Endothelial cell of umbilical vein (primary cell): ENCODE results near the gene PLA2G6. TPM values are rescaled to one million over a fixed set of nuclear protein-coding genes. Genes with fewer than 3 reads are reported as not detected.
"Not testable (repeated sequence)": the region's sequence is repeated elsewhere in the genome, so short reads cannot be mapped to it uniquely, and the experiment has no call there.

ENCODE experiments used
- BruUV-seq: library from RNA; stranded (reverse); fragments of 400-500 nt; replicated peaks from 2 replicates; lab custom pipeline; 2021; lab: Mats Ljungman, UMichigan
- CTCF ChIA-PET: fragments of 300-600, 350-600 bp; sonication (Branson Sonifier 250); formaldehyde crosslinking; loops from one replicate; lab custom pipeline; 2021; ENCODE audit warnings: antibody characterized with exemption, inconsistent platforms; lab: Charles Lee
- POLR2A ChIA-PET: fragments of 300-600, 350-600 bp; sonication (Branson Sonifier 250); formaldehyde crosslinking; loops from one replicate; lab custom pipeline; 2021; ENCODE audit warnings: antibody characterized with exemption, inconsistent platforms; lab: Charles Lee
- DNase-seq: peaks from one replicate; pipeline ENCODE4 v3.0.0-alpha.2; 2011; ENCODE audit warnings: low read depth, low spot score
- FAIRE-seq: peaks from 2 replicates; lab custom pipeline; 2011; peaks lifted over from hg19 to GRCh38; lab: Jason Lieb, UNC
- H2AFZ ChIP-seq: 2 replicates; pipeline ENCODE4 v1.6.0; 2012; ENCODE audit warnings: low read depth, low read length, control low read depth, inconsistent platforms
- H3K27ac ChIP-seq: 2 replicates; pipeline ENCODE4 v1.5.1; 2011; ENCODE audit warnings: low read depth, mild to moderate bottlenecking, control low read depth, low read length, moderate library complexity; ENCODE audit not compliant: insufficient read depth
- H3K27me3 ChIP-seq, 2 experiments: 2 replicates each; pipeline versions ENCODE4 v1.6.0 to v1.6.1; 2011; ENCODE audit warnings: low read length in 2 of 2, mixed read lengths in 1 of 2; ENCODE audit not compliant: control insufficient read depth in 2 of 2, insufficient read depth in 2 of 2
- H3K36me3 ChIP-seq, 2 experiments: 2 replicates in 1 of 2; 3 replicates in 1 of 2; pipeline ENCODE4 v1.5.1; 2011; ENCODE audit warnings: low read length in 2 of 2, mild to moderate bottlenecking in 1 of 2, moderate library complexity in 1 of 2; ENCODE audit not compliant: control insufficient read depth in 2 of 2, insufficient read depth in 2 of 2; ENCODE audit errors: extremely low read depth in 1 of 2
- H3K4me1 ChIP-seq: 3 replicates; pipeline ENCODE4 v1.5.1; 2011; ENCODE audit warnings: mild to moderate bottlenecking, low read length; ENCODE audit not compliant: control insufficient read depth, insufficient read depth; ENCODE audit errors: extremely low read depth
- H3K4me2 ChIP-seq: 2 replicates; pipeline ENCODE4 v1.6.1; 2011; ENCODE audit warnings: low read length, control low read depth, mixed read lengths; ENCODE audit not compliant: insufficient read depth
- H3K4me3 ChIP-seq, 3 experiments: fragments of 200-600 bp in 1 of 3; sonication (generic), shearing (Covaris generic) in 1 of 3; replicated peaks in 1 of 3; 2 replicates each; pipeline ENCODE4 v1.5.1; 2011 to 2016; ENCODE audit warnings: control low read depth in 3 of 3, low read length in 3 of 3, mild to moderate bottlenecking in 2 of 3, inconsistent platforms in 1 of 3, low read depth in 1 of 3, moderate library complexity in 1 of 3; ENCODE audit not compliant: insufficient read depth in 1 of 3
- H3K79me2 ChIP-seq: 2 replicates; pipeline ENCODE4 v1.6.0; 2012; ENCODE audit warnings: low read length, inconsistent platforms; ENCODE audit not compliant: control insufficient read depth, insufficient read depth
- H3K9ac ChIP-seq: replicated peaks from 2 replicates; pipeline ENCODE3; 2011; ENCODE audit warnings: low read length, control low read depth; ENCODE audit not compliant: insufficient read depth; ENCODE audit errors: extremely low read depth
- H3K9me1 ChIP-seq: replicated peaks from 3 replicates; pipeline ENCODE4 v1.6.0; 2011; ENCODE audit warnings: mild to moderate bottlenecking, low read length; ENCODE audit not compliant: control insufficient read depth, insufficient read depth; ENCODE audit errors: extremely low read depth
- H3K9me3 ChIP-seq: replicated peaks from 2 replicates; pipeline ENCODE4 v1.5.1; 2012; ENCODE audit warnings: low read length, inconsistent platforms; ENCODE audit not compliant: control insufficient read depth, insufficient read depth
- H4K20me1 ChIP-seq: replicated peaks from 2 replicates; pipeline ENCODE3; 2011; ENCODE audit warnings: mild to moderate bottlenecking, low read length; ENCODE audit not compliant: control insufficient read depth, insufficient read depth; ENCODE audit errors: extremely low read depth
- FOS ChIP-seq: IDR thresholded peaks from 2 replicates; pipeline ENCODE4 v1.6.1; 2011; ENCODE audit warnings: mild to moderate bottlenecking, low read length, moderate library complexity, borderline replicate concordance; ENCODE audit not compliant: insufficient read depth
- GATA2 ChIP-seq: IDR thresholded peaks from 2 replicates; pipeline ENCODE4 v1.7.0; 2011; ENCODE audit warnings: low read depth, mild to moderate bottlenecking, moderate library complexity, mixed read lengths, low read length; ENCODE audit not compliant: insufficient read length, insufficient read depth
- JUN ChIP-seq: IDR thresholded peaks from 2 replicates; pipeline ENCODE4 v1.6.1; 2011; ENCODE audit warnings: borderline replicate concordance, low read depth; ENCODE audit not compliant: insufficient read length, insufficient read depth
- MYC ChIP-seq: IDR thresholded peaks from one replicate; pipeline ENCODE4 v1.6.1; 2011; ENCODE audit warnings: mild to moderate bottlenecking, low read depth, low read length
- POLR2AphosphoS5 ChIP-seq: IDR thresholded peaks from 2 replicates; pipeline ENCODE4 v1.6.1; 2012; ENCODE audit warnings: low read depth, mild to moderate bottlenecking, control low read depth, low read length, moderate library complexity; ENCODE audit not compliant: insufficient read depth
- dilution Hi-C: fragments of 300-500 bp; cut with MboI; formaldehyde crosslinking; loops from one replicate; pipeline ENCODE4 v1.15.0; 2019; ENCODE audit warnings: low sequenced_read_pairs; ENCODE audit not compliant: extremely low pct_ligation_motif_present
- intact Hi-C: fragments of 100-400 bp; cut with micrococcal nuclease; formaldehyde crosslinking; loops from one replicate; pipeline ENCODE4 v1.10.0; 2022
- polyA plus RNA-seq, 4 experiments: library from polyadenylated mRNA; depleted of rRNA in 3 of 4; stranded (reverse) in 3 of 4; unstranded in 1 of 4; fragments of >200 nt; gene quantifications; 2 replicates each; pipeline versions ENCODE4 v1.2.1 to v1.2.3, GENCODE V29; 2011 to 2012; ENCODE audit warnings: missing spikeins in 1 of 4
- total RNA-seq: library from RNA; stranded (reverse); gene quantifications from 2 replicates; pipeline ENCODE4 v1.2.3, GENCODE V29; 2021

PLA2G6 gene
- total and polyA plus RNA-seq, 2 donors (not counting 3 experiments of a cell fraction or from before 2014, with no cell fraction given), result 6.6 to 10.3 TPM

- no TSS peak for BruUV-seq
- Histone ChIP-seq H3K9me3 (no peaks in the 10 kb centered on the region), H4K20me1 (no peaks in the 10 kb centered on the region), H3K79me2 (no peaks in the 10 kb centered on the region), H3K27ac (peak overlapping the region; percentile 99), H3K4me1 (peaks cover 63% of the 10 kb centered on the region), H3K4me3 (no peak overlapping the region), H3K9me1 (no peaks in the 10 kb centered on the region), H3K36me3 (no peaks in the 10 kb centered on the region), H3K9ac (peak overlapping the region; percentile 65), H2AFZ (no peak overlapping the region), H3K27me3 (no peaks in the 10 kb centered on the region), H3K4me2 (no peak overlapping the region)
- ChIA-PET POLR2A (interaction anchor here (0.6 to 1.0 kb wide), 2 partner anchors 26 to 107 kb away, joined by 3 to 6 read pairs; no protein-coding TSS in a partner anchor), CTCF (interaction anchor here (0.7 to 3.3 kb wide), 3 partner anchors 23 to 63 kb away, joined by 5 to 14 read pairs (median 13); partner anchors contain the start of gene MAFF)
- dilution Hi-C loops (no loop called here), intact Hi-C loops (loop anchor here (2.0 kb wide), 2 partner anchors 61 to 63 kb away; no protein-coding TSS in a partner anchor)
- TF ChIP-seq FOS, result peak; percentile 80
- peak; percentile 39 for TF ChIP-seq MYC
- TF ChIP-seq POLR2AphosphoS5, result peak; percentile 78
- TF ChIP-seq JUN, result peak; percentile 92
- no peak for TF ChIP-seq GATA2
- DNase-seq (peak; percentile 90), FAIRE-seq (peak; percentile 99)
Measured at GRCh38 chr22:38177926-38178604, 3.6 kb downstream of the PLA2G6 start.

GRCh38 chr22:38177571-38177925, 4.1 kb downstream of the PLA2G6 start:
- H3K27ac ChIP-seq, result peak overlapping the region; percentile 99
- H3K9ac ChIP-seq, result peak overlapping the region; percentile 65
- H3K4me3 ChIP-seq, H3K36me3 ChIP-seq, H3K9me3 ChIP-seq, H2AFZ ChIP-seq, H3K4me2 ChIP-seq, H3K79me2 ChIP-seq, H3K27me3 ChIP-seq, dilution Hi-C loops, H4K20me1 ChIP-seq, FAIRE-seq, DNase-seq, H3K9me1 ChIP-seq: not testable (repeated sequence)
- POLR2A ChIA-PET, result interaction anchor here (0.6 to 1.0 kb wide), 2 partner anchors 26 to 108 kb away, joined by 3 to 6 read pairs; no protein-coding TSS in a partner anchor
- intact Hi-C loops, result loop anchor here (2.0 kb wide), 2 partner anchors 61 to 63 kb away; no protein-coding TSS in a partner anchor
- TSS peak; percentile 2 for BruUV-seq
- peaks cover 68% of the 10 kb centered on the region for H3K4me1 ChIP-seq
- CTCF ChIA-PET, result interaction anchor here (0.7 to 3.3 kb wide), 4 partner anchors 23 to 63 kb away, joined by 3 to 14 read pairs (median 9); partner anchors contain the start of gene MAFF
